NT2/D1 (cell line): ENCODE measurements around the gene ZNF140.

Experiments
- DNase-seq: peaks from one replicate; pipeline ENCODE4 v3.0.0-alpha.2; 2011; ENCODE audit warnings: low read depth, low spot score
- H3K27me3 ChIP-seq: 2 replicates; pipeline ENCODE4 v1.6.0; 2011; ENCODE audit warnings: mild to moderate bottlenecking; ENCODE audit not compliant: insufficient read length, insufficient read depth
- H3K36me3 ChIP-seq: 2 replicates; pipeline ENCODE4 v1.6.1; 2011; ENCODE audit warnings: mild to moderate bottlenecking, low read length, mixed read lengths; ENCODE audit not compliant: insufficient read depth, insufficient read length
- H3K4me1 ChIP-seq: 2 replicates; pipeline ENCODE4 v1.5.1; 2011; ENCODE audit not compliant: insufficient read depth, insufficient read length
- H3K4me3 ChIP-seq: 2 replicates; pipeline ENCODE4 v1.5.1; 2011; ENCODE audit warnings: low read depth; ENCODE audit not compliant: insufficient read length
- H3K9ac ChIP-seq: 2 replicates; pipeline ENCODE4 v1.6.0; 2011; ENCODE audit warnings: low read depth; ENCODE audit not compliant: insufficient read length
- H3K9me3 ChIP-seq: 2 replicates; pipeline ENCODE4 v1.5.1; 2011; ENCODE audit warnings: mild to moderate bottlenecking, low read length; ENCODE audit not compliant: insufficient read depth
- SUZ12 ChIP-seq: IDR thresholded peaks from 2 replicates; pipeline ENCODE4 v1.6.1; 2011; ENCODE audit not compliant: insufficient read length, insufficient read depth; ENCODE audit errors: extremely low read depth
- YY1 ChIP-seq: IDR thresholded peaks from 2 replicates; pipeline ENCODE4 v1.6.1; 2011; ENCODE audit not compliant: insufficient read length, insufficient read depth
- ZNF274 ChIP-seq: IDR thresholded peaks from 2 replicates; pipeline ENCODE4 v1.6.1; 2011; ENCODE audit warnings: mild to moderate bottlenecking, low read depth, low read length

ZNF140 gene

GRCh38 chr12:133135747-133136146 lies 55.0 kb downstream of the ZNF140 start:
- no peak for TF ChIP-seq YY1
- no peak for TF ChIP-seq SUZ12
- TF ChIP-seq ZNF274 = no peak
- Histone ChIP-seq H3K27me3 (no peaks in the 10 kb centered on the region), H3K4me1 (no peaks in the 10 kb centered on the region), H3K9me3 (peaks cover 80% of the 10 kb centered on the region), H3K36me3 (peaks cover 70% of the 10 kb centered on the region), H3K4me3 (no peak overlapping the region), H3K9ac (no peak overlapping the region)
- DNase-seq = no peak

- Histone ChIP-seq H3K4me1 (no peaks in the 10 kb centered on the region), H3K4me3 (no peak overlapping the region), H3K27me3 (no peaks in the 10 kb centered on the region), H3K9ac (no peak overlapping the region), H3K36me3 (peaks cover 71% of the 10 kb centered on the region), H3K9me3 (peaks cover 64% of the 10 kb centered on the region)
- no peak for DNase-seq
- TF ChIP-seq SUZ12 (no peak), ZNF274 (no peak), YY1 (no peak)
Measured at GRCh38 chr12:133145981-133146380, 65.3 kb downstream of the ZNF140 start.

- Histone ChIP-seq H3K27me3 (no peaks in the 10 kb centered on the region), H3K9ac (no peak overlapping the region), H3K4me1 (no peaks in the 10 kb centered on the region), H3K9me3 (peaks cover 92% of the 10 kb centered on the region), H3K36me3 (peaks cover 76% of the 10 kb centered on the region), H3K4me3 (no peak overlapping the region)
- TF ChIP-seq SUZ12 = no peak
- peak; percentile 95 for TF ChIP-seq ZNF274
- DNase-seq = no peak
Measured at GRCh38 chr12:133156125-133156690, 75.5 kb downstream of the ZNF140 start.
